H9 (cell line): Measurements from ENCODE around the gene LINS1. TPM values are rescaled to one million over a fixed set of nuclear protein-coding genes. Genes with fewer than 3 reads are reported as not detected.

Experiments used
- DNase-seq: peaks from one replicate; pipeline ENCODE4 v3.0.0-alpha.2; 2017
- H2AFZ ChIP-seq: one replicate; pipeline ENCODE4 v1.6.1; 2013; ENCODE audit warnings: mild to moderate bottlenecking, low read length, control low read depth, moderate library complexity
- H2AK5ac ChIP-seq: 2 replicates; pipeline ENCODE4 v1.6.1; 2013; ENCODE audit warnings: low read length, control low read depth, mixed read lengths; ENCODE audit not compliant: insufficient read length
- H2BK120ac ChIP-seq: one replicate; pipeline ENCODE4 v1.6.1; 2013; ENCODE audit warnings: low read depth, mild to moderate bottlenecking, low read length, control low read depth, inconsistent platforms; ENCODE audit not compliant: poor library complexity, severe bottlenecking
- H2BK12ac ChIP-seq: 2 replicates; pipeline ENCODE4 v1.6.1; 2013; ENCODE audit warnings: low read length, control low read depth, mixed read lengths, low read depth; ENCODE audit not compliant: insufficient read length
- H2BK15ac ChIP-seq: 2 replicates; pipeline ENCODE4 v1.6.1; 2013; ENCODE audit warnings: low read depth, low read length, control low read depth
- H2BK20ac ChIP-seq: one replicate; pipeline ENCODE4 v1.6.1; 2013; ENCODE audit warnings: low read depth, mild to moderate bottlenecking, low read length, control low read depth, inconsistent platforms; ENCODE audit not compliant: poor library complexity, severe bottlenecking
- H2BK5ac ChIP-seq: 2 replicates; pipeline ENCODE4 v1.6.1; 2013; ENCODE audit warnings: low read length, control low read depth, mixed read lengths; ENCODE audit not compliant: insufficient read length
- H3K14ac ChIP-seq: 2 replicates; pipeline ENCODE4 v1.6.1; 2013; ENCODE audit warnings: low read length, control low read depth; ENCODE audit not compliant: insufficient read depth
- H3K18ac ChIP-seq: 2 replicates; pipeline ENCODE4 v1.6.1; 2013; ENCODE audit warnings: low read depth, mild to moderate bottlenecking, mixed read lengths, low read length, control low read depth; ENCODE audit not compliant: insufficient read length
- H3K23ac ChIP-seq: 2 replicates; pipeline ENCODE4 v1.6.1; 2013; ENCODE audit warnings: low read length, control low read depth, mixed read lengths, low read depth; ENCODE audit not compliant: insufficient read length
- H3K23me2 ChIP-seq: 2 replicates; pipeline ENCODE4 v1.6.1; 2013; ENCODE audit warnings: low read depth, mild to moderate bottlenecking, mixed read lengths, low read length, control low read depth; ENCODE audit not compliant: insufficient read length, poor library complexity, severe bottlenecking
- H3K27ac ChIP-seq: 2 replicates; pipeline ENCODE4 v1.5.1; 2013; ENCODE audit warnings: low read length, control low read depth, mixed read lengths, low read depth; ENCODE audit not compliant: insufficient read length
- H3K27me3 ChIP-seq: 2 replicates; pipeline ENCODE4 v1.6.1; 2013; ENCODE audit warnings: low read length, control low read depth, inconsistent platforms; ENCODE audit not compliant: insufficient read depth
- H3K4ac ChIP-seq: 2 replicates; pipeline ENCODE4 v1.6.1; 2013; ENCODE audit warnings: low read depth, mild to moderate bottlenecking, control low read depth, inconsistent platforms, low read length, moderate library complexity
- H3K4me1 ChIP-seq: 2 replicates; pipeline ENCODE4 v1.6.1; 2013; ENCODE audit warnings: low read length, control low read depth, inconsistent platforms; ENCODE audit not compliant: insufficient read depth
- H3K4me2 ChIP-seq: 2 replicates; pipeline ENCODE4 v1.6.1; 2013; ENCODE audit warnings: low read length, control low read depth, mixed read lengths; ENCODE audit not compliant: insufficient read length, insufficient read depth
- H3K56ac ChIP-seq: 2 replicates; pipeline ENCODE4 v1.6.1; 2013; ENCODE audit warnings: low read depth, mild to moderate bottlenecking, mixed read lengths, low read length, control low read depth; ENCODE audit not compliant: insufficient read length
- H3K79me1 ChIP-seq: 2 replicates; pipeline ENCODE4 v1.6.1; 2013; ENCODE audit warnings: low read depth, mild to moderate bottlenecking, moderate library complexity, low read length, control low read depth, inconsistent platforms; ENCODE audit not compliant: insufficient read depth, poor library complexity, severe bottlenecking
- H3K79me2 ChIP-seq: 2 replicates; pipeline ENCODE4 v1.6.1; 2013; ENCODE audit warnings: low read length, control low read depth, inconsistent platforms; ENCODE audit not compliant: insufficient read depth
- H3K9ac ChIP-seq: 2 replicates; pipeline ENCODE4 v1.6.1; 2013; ENCODE audit warnings: low read length, control low read depth, mixed read lengths; ENCODE audit not compliant: insufficient read length; ENCODE audit errors: extremely low read depth
- H3K9me3 ChIP-seq: one replicate; pipeline ENCODE4 v1.6.1; 2013; ENCODE audit warnings: low read depth, low read length, inconsistent platforms; ENCODE audit not compliant: control insufficient read depth
- H3T11ph ChIP-seq: one replicate; pipeline ENCODE4 v1.6.1; 2013; ENCODE audit warnings: mild to moderate bottlenecking, low read length, control low read depth, inconsistent platforms
- H4K20me1 ChIP-seq: one replicate; pipeline ENCODE4 v1.6.1; 2013; ENCODE audit not compliant: control insufficient read depth, insufficient read length, insufficient read depth
- H4K5ac ChIP-seq: 2 replicates; pipeline ENCODE4 v1.6.1; 2013; ENCODE audit warnings: low read depth, mild to moderate bottlenecking, mixed read lengths, low read length, control low read depth; ENCODE audit not compliant: insufficient read length
- H4K8ac ChIP-seq: replicated peaks from 2 replicates; pipeline ENCODE4 v1.6.1; 2013; ENCODE audit warnings: low read length, control low read depth, mixed read lengths, low read depth; ENCODE audit not compliant: insufficient read length
- H4K91ac ChIP-seq: 2 replicates; pipeline ENCODE4 v1.6.1; 2013; ENCODE audit warnings: low read depth, mild to moderate bottlenecking, moderate library complexity, mixed read lengths, low read length, control low read depth; ENCODE audit not compliant: insufficient read length
- H3K27ac Mint-ChIP-seq, 3 experiments: 2 replicates in 2 of 3; 3 replicates in 1 of 3; pipeline ENCODE4 v1.8.0; 2020 to 2021; ENCODE audit warnings: mixed read lengths in 3 of 3, mild to moderate bottlenecking in 1 of 3, moderate library complexity in 1 of 3
- H3K27me3 Mint-ChIP-seq: 2 replicates; pipeline ENCODE4 v1.8.0; 2021; ENCODE audit warnings: low read depth, mild to moderate bottlenecking, moderate library complexity, mixed read lengths
- H3K36me3 Mint-ChIP-seq, 3 experiments: 2 replicates in 2 of 3; 3 replicates in 1 of 3; pipeline ENCODE4 v1.8.0; 2020 to 2021; ENCODE audit warnings: low read depth in 3 of 3, mixed read lengths in 3 of 3; ENCODE audit not compliant: insufficient read depth in 1 of 3
- H3K4me1 Mint-ChIP-seq, 2 experiments: 2 replicates each; pipeline ENCODE4 v1.8.0; 2020; ENCODE audit warnings: mixed read lengths in 2 of 2
- H3K4me3 Mint-ChIP-seq, 2 experiments: 2 replicates in 1 of 2; 3 replicates in 1 of 2; pipeline ENCODE4 v1.8.0; 2020 to 2021; ENCODE audit warnings: mild to moderate bottlenecking in 2 of 2, mixed read lengths in 2 of 2, moderate library complexity in 1 of 2
- H3K9me3 Mint-ChIP-seq, 2 experiments: 2 replicates in 1 of 2; 3 replicates in 1 of 2; pipeline ENCODE4 v1.8.0; 2020; ENCODE audit warnings: mild to moderate bottlenecking in 2 of 2, mixed read lengths in 2 of 2, moderate library complexity in 1 of 2
- CTCF ChIP-seq: fragments of 200-600 bp; sonication (generic); conservative IDR thresholded peaks from 3 replicates; pipeline ENCODE4 v1.8.0; 2021; ENCODE audit warnings: antibody characterized with exemption, mild to moderate bottlenecking
- WGBS: extraction: QIAGEN DNeasy Blood & Tissue Kit; methylation state at CpG from one replicate; pipeline ENCODE4 v1.1.7; 2013; ENCODE audit warnings: missing lambda C conversion rate, low lambda C conversion rate, mixed read lengths; ENCODE audit not compliant: insufficient read length; ENCODE audit errors: extremely low coverage; 5-methylcytosine and 5-hydroxymethylcytosine counted together
- total RNA-seq: library from RNA; stranded (reverse); gene quantifications from 2 replicates; pipeline ENCODE4 v1.2.1, GENCODE V29; 2021

Gene LINS1
- total RNA-seq, 1 experiment from 2014 or later = 8.8 TPM

- H2BK20ac ChIP-seq = no peak overlapping the region
- H2BK15ac ChIP-seq = no peak overlapping the region
- H3K27me3 ChIP-seq = no peaks in the 10 kb centered on the region
- no peaks in the 10 kb centered on the region for H3K79me1 ChIP-seq
- peaks cover 2% of the 10 kb centered on the region for H3K27me3 Mint-ChIP-seq
- H3K9me3 ChIP-seq = no peaks in the 10 kb centered on the region
- peaks cover 0 to 4% (median 2%) of the 10 kb centered on the region in 3 experiments; a peak in 4 of 7 replicates for H3K36me3 Mint-ChIP-seq
- H3K27ac ChIP-seq = no peak overlapping the region
- no peak overlapping the region for H3K56ac ChIP-seq
- no CpG with 5 or more reads among the region's 1 CpG for WGBS
- H3K4me3 Mint-ChIP-seq = no peak overlapping the region
- H3K4ac ChIP-seq = no peak overlapping the region
- H3K4me1 Mint-ChIP-seq = no peaks in the 10 kb centered on the region
- H4K20me1 ChIP-seq = no peaks in the 10 kb centered on the region
- H3K4me2 ChIP-seq = no peak overlapping the region
- no peak for TF ChIP-seq CTCF
- H3K14ac ChIP-seq = no peak overlapping the region
- H2AFZ ChIP-seq = no peak overlapping the region
- peaks cover 10 to 11% of the 10 kb centered on the region in 2 experiments for H3K9me3 Mint-ChIP-seq
- H3K23ac ChIP-seq = no peak overlapping the region
- H4K91ac ChIP-seq = no peak overlapping the region
- no peak overlapping the region for H4K5ac ChIP-seq
- no peaks in the 10 kb centered on the region for H3K79me2 ChIP-seq
- no peak overlapping the region for H3T11ph ChIP-seq
- no peak overlapping the region for H3K9ac ChIP-seq
- H2AK5ac ChIP-seq = no peak overlapping the region
- no peaks in the 10 kb centered on the region for H3K23me2 ChIP-seq
- no peak overlapping the region for H2BK5ac ChIP-seq
- no peak overlapping the region for H3K18ac ChIP-seq
- H4K8ac ChIP-seq = no peak overlapping the region
- no peak for DNase-seq
- H3K27ac Mint-ChIP-seq = no peak overlapping the region
- no peak overlapping the region for H2BK120ac ChIP-seq
- no peak overlapping the region for H2BK12ac ChIP-seq
- H3K4me1 ChIP-seq = no peaks in the 10 kb centered on the region
Observed at GRCh38 chr15:100533886-100534285, 68.1 kb downstream of the LINS1 start.
